CD14-positive monocyte (primary cell): ENCODE data around the gene TDP1. TPM values are rescaled to one million over a fixed set of nuclear protein-coding genes. Genes with fewer than 3 reads are reported as not detected.
A peak's percentile ranks its signal among the peaks of the same experiment; 100 is the strongest.

Experiments
- DNase-seq, 3 donors: peaks; one replicate each; pipeline ENCODE4 v3.0.0-alpha.2; 2011 to 2022
- H2AFZ ChIP-seq: 2 replicates; pipeline ENCODE4 v1.6.0; 2012; ENCODE audit warnings: mild to moderate bottlenecking, low read depth, low read length, inconsistent platforms; ENCODE audit not compliant: insufficient read depth, poor library complexity, severe bottlenecking
- H3K27ac ChIP-seq, 2 donors: 1 replicate in 1 of 2; 2 replicates in 1 of 2; pipeline ENCODE4 v1.5.1; 2012 to 2013; ENCODE audit warnings: low read length in 2 of 2, control low read depth in 1 of 2, inconsistent platforms in 1 of 2, low read depth in 1 of 2, mild to moderate bottlenecking in 1 of 2
- H3K27me3 ChIP-seq, 2 donors: one replicate each; pipeline versions ENCODE4 v1.6.0 to v1.6.1; 2011 to 2013; ENCODE audit warnings: low read length in 2 of 2; ENCODE audit not compliant: control insufficient read depth in 2 of 2, insufficient read depth in 2 of 2
- H3K36me3 ChIP-seq, 2 donors: replicated peaks in 1 of 2; 1 replicate in 1 of 2; 2 replicates in 1 of 2; pipeline versions ENCODE4 v1.5.1 to v1.6.1; 2012 to 2013; ENCODE audit warnings: low read length in 2 of 2, control low read depth in 1 of 2, inconsistent platforms in 1 of 2, mild to moderate bottlenecking in 1 of 2; ENCODE audit not compliant: insufficient read depth in 2 of 2, control insufficient read depth in 1 of 2
- H3K4me1 ChIP-seq, 2 donors: 1 replicate in 1 of 2; 2 replicates in 1 of 2; pipeline versions ENCODE4 v1.5.1 to v1.6.1; 2012 to 2013; ENCODE audit warnings: low read length in 2 of 2, control low read depth in 1 of 2, inconsistent platforms in 1 of 2, mild to moderate bottlenecking in 1 of 2, moderate library complexity in 1 of 2; ENCODE audit not compliant: insufficient read depth in 2 of 2, control insufficient read depth in 1 of 2
- H3K4me2 ChIP-seq: replicated peaks from 2 replicates; pipeline ENCODE3; 2012; ENCODE audit warnings: low read length, moderate library complexity, mild to moderate bottlenecking; ENCODE audit not compliant: poor library complexity, severe bottlenecking; ENCODE audit errors: extremely low read depth
- H3K4me3 ChIP-seq, 3 experiments: fragments of 200-600 bp in 1 of 3; sonication (generic) in 1 of 3; replicated peaks in 1 of 3; 1 replicate in 2 of 3; 2 replicates in 1 of 3; pipeline ENCODE4 v1.5.1; 2011 to 2013; ENCODE audit warnings: low read length in 3 of 3, mild to moderate bottlenecking in 3 of 3, control low read depth in 2 of 3, low read depth in 2 of 3, inconsistent platforms in 1 of 3, moderate library complexity in 1 of 3
- H3K79me2 ChIP-seq: 2 replicates; pipeline ENCODE4 v1.6.0; 2012; ENCODE audit warnings: mild to moderate bottlenecking, control low read depth, inconsistent platforms, low read length, moderate library complexity; ENCODE audit not compliant: insufficient read depth
- H3K9ac ChIP-seq: 2 replicates; pipeline ENCODE4 v1.6.0; 2017; ENCODE audit warnings: low read length, mild to moderate bottlenecking; ENCODE audit not compliant: insufficient read depth, poor library complexity, severe bottlenecking
- H3K9me3 ChIP-seq, 2 donors: replicated peaks in 1 of 2; 1 replicate in 1 of 2; 2 replicates in 1 of 2; pipeline versions ENCODE4 v1.5.1 to v1.6.1; 2012 to 2013; ENCODE audit warnings: low read length in 2 of 2, control low read depth in 1 of 2; ENCODE audit not compliant: control insufficient read depth in 1 of 2, insufficient read depth in 1 of 2
- H4K20me1 ChIP-seq: 2 replicates; pipeline ENCODE4 v1.6.0; 2012; ENCODE audit warnings: mild to moderate bottlenecking, low read length, control low read depth, moderate library complexity; ENCODE audit not compliant: insufficient read depth
- H3K27ac Mint-ChIP-seq, 7 donors: one replicate each; pipeline ENCODE4 v1.8.0; 2020; ENCODE audit warnings: mild to moderate bottlenecking in 7 of 7, mixed read lengths in 7 of 7, moderate library complexity in 6 of 7, inconsistent platforms in 2 of 7
- H3K27me3 Mint-ChIP-seq, 3 donors: one replicate each; pipeline ENCODE4 v1.8.0; 2021 to 2022; ENCODE audit warnings: low read depth in 3 of 3, mild to moderate bottlenecking in 3 of 3, mixed read lengths in 3 of 3, moderate library complexity in 3 of 3, inconsistent platforms in 1 of 3
- H3K36me3 Mint-ChIP-seq, 2 donors: one replicate each; pipeline ENCODE4 v1.8.0; 2020; ENCODE audit warnings: mixed read lengths in 2 of 2, inconsistent platforms in 1 of 2, mild to moderate bottlenecking in 1 of 2
- H3K4me1 Mint-ChIP-seq: one replicate; pipeline ENCODE4 v1.8.0; 2020; ENCODE audit warnings: mild to moderate bottlenecking, mixed read lengths
- H3K4me3 Mint-ChIP-seq, 2 donors: one replicate each; pipeline ENCODE4 v1.8.0; 2020; ENCODE audit warnings: mild to moderate bottlenecking in 2 of 2, mixed read lengths in 2 of 2, moderate library complexity in 1 of 2
- H3K9me3 Mint-ChIP-seq, 7 donors: one replicate each; pipeline ENCODE4 v1.8.0; 2020 to 2022; ENCODE audit warnings: mixed read lengths in 7 of 7, mild to moderate bottlenecking in 6 of 7, moderate library complexity in 6 of 7, inconsistent platforms in 2 of 7
- CTCF ChIP-seq: fragments of 200-600 bp; IDR thresholded peaks from one replicate; pipeline ENCODE4 v1.8.0; 2022; ENCODE audit warnings: antibody characterized with exemption, mild to moderate bottlenecking
- WGBS: methylation state at CpG from one replicate; pipeline ENCODE4 v1.1.5; 2013; ENCODE audit warnings: missing lambda C conversion rate; ENCODE audit not compliant: insufficient coverage; 5-methylcytosine and 5-hydroxymethylcytosine counted together
- intact Hi-C, 2 donors: fragments of 100-400 bp; cut with micrococcal nuclease; formaldehyde crosslinking; loops; one replicate each; pipeline versions ENCODE4 v1.15.0 to v1.15.1; 2023
- polyA plus RNA-seq, 3 donors: library from polyadenylated mRNA; depleted of rRNA in 1 of 3; unstranded in 2 of 3; stranded (reverse) in 1 of 3; fragments of 300-500 nt in 2 of 3; fragments of >200 nt in 1 of 3; fragmentation: Illumina TruSeq in 2 of 3; gene quantifications; 1 replicate in 2 of 3; 2 replicates in 1 of 3; pipeline ENCODE4 v1.2.3, GENCODE V29; 2012 to 2021

Gene TDP1
- polyA plus RNA-seq, 3 donors: 9.2 to 13.4 (median 10.6) TPM

GRCh38 chr14:89965839-89966238 lies 10.1 kb downstream of the TDP1 start:
- no peak overlapping the region for H2AFZ ChIP-seq
- DNase-seq: no peak
- H3K9me3 Mint-ChIP-seq: no peaks in the 10 kb centered on the region
- intact Hi-C loops: no loop called here
- peaks cover 46 to 76% of the 10 kb centered on the region in 2 donors for H3K36me3 ChIP-seq
- H3K9ac ChIP-seq: no peak overlapping the region
- no peak for TF ChIP-seq CTCF
- no peaks in the 10 kb centered on the region for H3K27me3 ChIP-seq
- H3K79me2 ChIP-seq: peaks cover 24% of the 10 kb centered on the region
- no peak overlapping the region for H3K27ac ChIP-seq
- peaks cover 47 to 68% of the 10 kb centered on the region in 2 donors for H3K36me3 Mint-ChIP-seq
- H4K20me1 ChIP-seq: no peaks in the 10 kb centered on the region
- H3K4me1 ChIP-seq: no peaks in the 10 kb centered on the region
- WGBS: no CpG with 5 or more reads among the region's 1 CpG
- H3K27me3 Mint-ChIP-seq: peaks cover 0 to 2% (median 0%) of the 10 kb centered on the region in 3 donors
- H3K4me1 Mint-ChIP-seq: no peaks in the 10 kb centered on the region
- no peaks in the 10 kb centered on the region for H3K9me3 ChIP-seq
- no peak overlapping the region for H3K4me3 Mint-ChIP-seq
- H3K4me3 ChIP-seq: no peak overlapping the region
- H3K4me2 ChIP-seq: no peak overlapping the region
- H3K27ac Mint-ChIP-seq: no peak overlapping the region

GRCh38 chr14:89973234-89973823 lies 17.6 kb downstream of the TDP1 start:
- 90% methylated on average over 3 of the region's 7 CpGs for WGBS
- H3K27me3 ChIP-seq: no peaks in the 10 kb centered on the region
- Mint-ChIP-seq H3K27ac (peak overlapping the region in 2 of 7 donors; percentile 62 to 84), H3K36me3 (peaks cover 48 to 64% of the 10 kb centered on the region in 2 donors), H3K4me1 (peaks cover 6% of the 10 kb centered on the region), H3K4me3 (no peak overlapping the region), H3K27me3 (no peaks in the 10 kb centered on the region), H3K9me3 (peaks cover 0 to 2% (median 0%) of the 10 kb centered on the region in 7 donors)
- no peak overlapping the region for H3K4me2 ChIP-seq
- H3K9ac ChIP-seq: no peak overlapping the region
- H4K20me1 ChIP-seq: no peaks in the 10 kb centered on the region
- H3K36me3 ChIP-seq: peaks cover 40 to 77% of the 10 kb centered on the region in 2 donors
- no peaks in the 10 kb centered on the region for H3K4me1 ChIP-seq
- intact Hi-C loops: loop anchor here in 1 of 2 donors (1.0 kb wide), 1 partner anchor 262 kb away; no protein-coding TSS in a partner anchor
- H3K9me3 ChIP-seq: no peaks in the 10 kb centered on the region
- TF ChIP-seq CTCF: peak; percentile 89
- no peak overlapping the region for H3K4me3 ChIP-seq
- no peaks in the 10 kb centered on the region for H3K79me2 ChIP-seq
- H2AFZ ChIP-seq: no peak overlapping the region
- DNase-seq: peak; percentile 44 to 61 (median 60)
- no peak overlapping the region for H3K27ac ChIP-seq
